GM21528 (cell line): Measurements from ENCODE around the gene MDK.

Source experiments
- ATAC-seq: cut with Tn5 transposase; IDR thresholded peaks from one replicate; pipeline ENCODE4 v1.9.1; 2021; ENCODE audit warnings: mild to moderate bottlenecking, moderate library complexity; ENCODE audit not compliant: unreplicated experiment, low FRiP score

Gene MDK

GRCh38 chr11:46381819-46382645 is 563 bp downstream of the MDK start:
- no peak for ATAC-seq

GRCh38 chr11:46382646-46383403 is 1.4 kb downstream of the MDK start:
- ATAC-seq: no peak

- no peak for ATAC-seq
Observed at GRCh38 chr11:46383404-46383758, 1.9 kb downstream of the MDK start.

- no peak for ATAC-seq
Observed at GRCh38 chr11:46383974-46384701, 2.7 kb downstream of the MDK start.

- ATAC-seq: no peak
Observed at GRCh38 chr11:46385169-46386004, 3.9 kb downstream of the MDK start.

GRCh38 chr11:46386005-46386578 is 4.6 kb downstream of the MDK start:
- ATAC-seq: no peak

GRCh38 chr11:46386674-46387073 is 5.2 kb downstream of the MDK start:
- ATAC-seq: no peak

- ATAC-seq: no peak
Observed at GRCh38 chr11:46387456-46387855, 6.0 kb downstream of the MDK start.

- ATAC-seq: no peak
Observed at GRCh38 chr11:46387919-46388618, 6.6 kb downstream of the MDK start.

- no peak for ATAC-seq
Observed at GRCh38 chr11:46388619-46389449, 7.4 kb downstream of the MDK start.

GRCh38 chr11:46389450-46390330 is 8.2 kb downstream of the MDK start:
- peak; percentile 53 for ATAC-seq

GRCh38 chr11:46390331-46391171 is 9.1 kb downstream of the MDK start:
- no peak for ATAC-seq

GRCh38 chr11:46391186-46391577 is 9.7 kb downstream of the MDK start:
- ATAC-seq: no peak

GRCh38 chr11:46391578-46392420 is 10.3 kb downstream of the MDK start, which contains the start of gene CHRM4:
Gene CHRM4, minus strand, starts transcription at chr11:46391776. Its CDS starts 5,219 bp downstream, at chr11:46386557.
- ATAC-seq: no peak

- ATAC-seq: no peak
Observed at GRCh38 chr11:46392421-46393230, 11.2 kb downstream of the MDK start.
